HL-60/S4 treated with retinoic acid at 250 ng/mL for 4 days and 3 days (cell line): ENCODE data around the gene SRD5A2.
"Not testable (repeated sequence)": the region's sequence is repeated elsewhere in the genome, so short reads cannot be mapped to it uniquely, and the experiment has no call there.

Experiments used
- in situ Hi-C: fragments of 300-500 bp; cut with MboI; formaldehyde crosslinking; loops from 2 replicates; pipeline ENCODE4 v1.7.0; 2022; ENCODE audit warnings: low sequenced_read_pairs

Gene SRD5A2

DNA sequence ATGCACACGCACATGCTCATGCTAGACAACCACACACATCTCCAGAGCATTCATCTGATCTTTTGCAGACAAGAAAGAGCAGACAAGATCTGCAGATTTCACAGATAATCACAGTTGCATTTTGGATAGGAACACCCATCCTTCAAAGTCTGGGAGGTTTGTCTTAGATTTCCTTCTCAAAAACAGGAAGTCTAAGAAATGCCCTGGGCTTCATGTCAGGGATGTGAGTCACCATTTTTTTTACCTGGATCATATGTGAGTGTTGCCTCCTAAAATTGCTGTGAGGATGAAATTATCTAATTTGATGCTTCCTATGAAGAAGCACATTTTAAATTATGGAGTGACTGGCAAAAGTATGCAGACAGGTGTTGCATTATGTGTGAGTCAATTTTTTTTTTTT lies 46.1 kb downstream of the SRD5A2 start:
- in situ Hi-C loops: no loop called here

DNA sequence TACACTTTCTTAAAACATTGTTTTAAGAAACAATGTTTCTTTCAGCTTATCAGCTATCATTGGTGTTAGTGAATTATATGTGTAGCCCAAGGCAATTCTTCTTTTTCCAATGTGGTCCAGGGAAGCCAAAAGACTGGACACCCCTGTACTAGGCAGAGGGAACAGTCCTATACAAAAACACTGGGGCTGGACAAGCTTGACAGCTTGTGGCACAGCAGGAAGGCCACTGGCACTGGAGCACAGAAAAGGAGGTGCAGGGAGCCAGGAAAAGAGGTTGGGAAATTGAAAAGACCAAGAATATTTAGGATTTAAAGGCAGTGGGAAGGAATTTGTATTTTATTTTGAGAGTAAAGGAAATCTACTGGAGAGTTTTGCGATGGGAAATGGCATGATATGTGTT lies 47.7 kb downstream of the SRD5A2 start:
- in situ Hi-C loops: no loop called here

DNA sequence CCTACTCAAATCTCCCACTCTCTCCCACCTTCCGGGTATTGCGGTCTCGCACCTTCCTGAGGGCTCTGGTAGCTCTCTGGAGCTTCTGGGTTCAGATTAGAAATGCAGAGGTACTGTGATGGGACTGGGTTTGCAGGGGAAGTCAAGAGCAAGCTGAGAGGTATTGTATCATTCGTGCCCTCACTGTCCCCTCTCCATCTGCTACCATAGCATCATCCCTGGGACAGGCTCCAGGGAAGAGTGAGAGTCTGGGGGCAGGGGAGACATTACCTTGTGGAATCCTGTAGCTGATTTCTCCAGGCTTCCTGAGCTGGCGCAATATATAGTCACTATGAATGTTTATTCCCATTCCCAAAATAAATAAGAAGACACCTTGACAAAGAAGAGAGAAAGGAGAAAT lies 49.6 kb downstream of the SRD5A2 start:
- in situ Hi-C loops: no loop called here

DNA sequence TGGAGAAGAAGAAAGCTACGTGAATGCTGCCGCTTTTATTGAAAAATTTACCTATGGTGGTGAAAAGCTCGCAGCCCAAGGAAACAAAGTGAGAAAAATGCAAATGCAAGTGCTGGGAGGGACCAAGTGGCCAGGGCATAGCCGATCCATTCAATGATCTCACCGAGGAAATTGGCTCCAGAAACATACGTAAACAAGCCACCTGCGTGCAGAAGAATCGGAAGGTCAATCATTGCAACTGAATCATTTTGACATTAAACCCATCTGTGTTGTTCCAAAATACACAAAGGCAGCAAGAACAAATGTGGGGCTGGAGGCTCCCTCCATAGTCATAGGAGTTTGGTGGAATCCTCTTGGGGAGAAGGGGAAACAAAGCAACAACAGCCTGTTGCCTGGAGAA lies 51.5 kb downstream of the SRD5A2 start:
- in situ Hi-C loops: no loop called here

DNA sequence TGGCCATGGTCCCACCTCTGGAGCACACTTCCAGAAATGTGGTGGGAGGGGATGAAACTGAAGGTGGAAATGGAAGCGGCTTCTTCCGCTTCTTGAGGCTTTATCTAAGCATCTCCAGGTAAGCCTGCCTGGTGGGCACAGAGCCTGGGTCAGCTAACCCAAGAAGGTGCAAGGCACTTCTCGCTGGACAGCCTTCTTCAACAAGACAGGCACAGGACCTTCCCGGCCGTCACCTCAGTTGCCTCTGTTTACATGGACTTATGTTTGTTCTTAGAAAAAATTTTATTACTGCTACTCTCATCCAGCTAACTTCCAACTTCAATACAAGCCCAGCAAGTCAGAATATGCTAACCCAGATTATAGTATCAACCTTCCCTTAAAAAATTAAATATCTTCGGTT lies 51.9 kb downstream of the SRD5A2 start:
- in situ Hi-C loops: no loop called here

DNA sequence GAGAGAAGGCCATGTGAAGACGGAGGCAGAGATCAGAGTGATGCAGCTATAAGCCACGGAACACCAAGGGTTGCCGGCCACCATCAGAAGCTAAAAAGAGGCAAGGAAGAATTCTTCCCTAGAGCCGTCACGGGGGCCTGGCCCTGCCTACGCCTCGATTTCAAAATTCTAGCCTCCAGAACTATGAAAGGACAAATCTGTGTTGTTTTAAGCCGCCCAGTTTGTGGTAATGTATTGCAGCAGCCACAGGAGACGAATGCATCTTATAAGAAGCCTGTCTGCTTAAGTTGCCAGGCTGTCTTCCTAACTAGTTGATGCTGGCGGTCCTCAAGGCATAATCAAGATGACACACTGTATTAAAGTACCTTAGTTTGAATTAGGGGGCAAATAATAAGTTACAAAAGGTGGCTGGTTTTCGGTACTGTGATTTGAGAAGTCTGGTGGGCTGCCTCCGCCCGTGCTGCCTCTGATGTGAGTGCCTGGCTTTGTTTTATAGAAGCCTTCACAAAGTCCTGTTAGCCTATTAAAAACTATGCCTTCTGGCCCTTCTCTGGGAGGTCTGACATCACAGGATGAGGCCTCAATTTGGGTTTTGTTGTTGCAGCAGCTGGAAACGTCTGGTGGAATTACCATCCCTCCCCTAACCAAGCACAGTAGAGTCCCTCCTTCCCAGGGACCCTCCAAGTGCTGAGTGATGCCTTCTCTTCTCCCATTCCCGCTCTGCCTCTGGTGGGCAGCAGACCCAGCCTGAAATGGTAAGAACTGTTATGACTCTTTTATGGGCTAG lies 53.6 kb downstream of the SRD5A2 start:
- in situ Hi-C loops: no loop called here

DNA sequence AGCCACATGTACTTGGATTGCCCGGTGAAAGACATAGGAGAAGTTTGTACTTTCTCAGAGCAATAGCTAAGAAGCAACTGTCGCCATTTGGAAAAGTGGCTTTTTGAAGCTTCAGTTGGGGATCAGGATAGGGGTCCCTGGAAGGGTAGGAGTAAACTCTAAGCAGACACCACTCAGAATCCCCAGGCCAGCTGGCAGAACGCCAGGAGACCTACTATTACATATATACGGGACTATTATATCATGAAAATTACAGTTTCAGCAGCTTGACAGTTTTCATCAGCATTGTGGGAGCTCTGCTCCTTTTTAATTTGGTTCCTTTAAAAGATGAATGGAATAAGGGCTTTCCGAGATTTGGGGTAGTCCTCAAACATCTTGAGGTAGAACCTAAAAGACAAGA lies 54.9 kb downstream of the SRD5A2 start:
- in situ Hi-C loops: no loop called here

DNA sequence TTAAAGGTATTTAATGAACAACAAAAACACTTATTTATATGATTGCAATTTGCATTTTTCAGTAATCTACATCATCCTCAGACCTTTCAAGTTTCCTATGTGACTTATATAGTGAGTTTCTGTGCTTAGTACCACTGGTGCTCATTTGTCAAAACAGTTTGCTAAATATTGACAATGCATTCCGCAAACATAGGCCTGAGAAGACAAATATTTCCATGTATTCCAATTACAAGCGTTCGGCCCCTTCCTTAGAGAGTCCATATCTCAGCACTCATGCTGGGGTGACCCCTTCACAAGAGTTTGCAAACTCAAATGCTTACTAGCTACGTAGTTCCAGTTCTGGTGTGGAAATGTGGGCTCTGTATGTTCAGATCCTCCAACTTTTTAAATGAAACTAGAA lies 56.1 kb downstream of the SRD5A2 start:
- in situ Hi-C loops: no loop called here

DNA sequence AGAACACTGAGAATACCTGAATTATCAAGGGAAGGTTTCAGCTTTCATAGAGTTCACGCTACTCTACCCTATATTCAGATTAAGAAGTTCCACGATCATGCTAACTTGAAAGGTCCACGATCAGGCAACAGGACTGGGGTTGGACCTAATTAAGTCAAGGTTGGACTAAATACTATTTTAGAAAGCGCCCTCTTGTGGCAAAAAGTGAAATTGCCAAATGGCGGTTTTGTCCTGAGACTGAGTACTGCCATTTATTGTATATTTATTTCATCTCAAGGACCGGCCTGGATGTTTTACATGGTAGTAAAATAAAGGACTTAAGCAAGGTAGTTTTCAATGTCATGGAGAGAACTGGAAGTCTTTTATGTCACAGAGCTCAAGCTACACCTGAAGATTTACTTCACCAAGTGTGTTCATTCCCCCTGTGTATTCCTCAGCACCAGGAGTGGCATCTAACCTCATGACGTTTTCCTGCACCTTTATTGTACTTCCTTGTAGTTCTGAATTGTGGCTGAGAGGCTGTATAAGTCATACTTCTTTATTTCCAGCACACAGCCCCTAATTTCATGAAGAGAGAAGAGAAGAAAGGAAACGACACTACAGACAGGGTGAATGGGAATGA lies 56.8 kb downstream of the SRD5A2 start:
- in situ Hi-C loops: no loop called here

DNA sequence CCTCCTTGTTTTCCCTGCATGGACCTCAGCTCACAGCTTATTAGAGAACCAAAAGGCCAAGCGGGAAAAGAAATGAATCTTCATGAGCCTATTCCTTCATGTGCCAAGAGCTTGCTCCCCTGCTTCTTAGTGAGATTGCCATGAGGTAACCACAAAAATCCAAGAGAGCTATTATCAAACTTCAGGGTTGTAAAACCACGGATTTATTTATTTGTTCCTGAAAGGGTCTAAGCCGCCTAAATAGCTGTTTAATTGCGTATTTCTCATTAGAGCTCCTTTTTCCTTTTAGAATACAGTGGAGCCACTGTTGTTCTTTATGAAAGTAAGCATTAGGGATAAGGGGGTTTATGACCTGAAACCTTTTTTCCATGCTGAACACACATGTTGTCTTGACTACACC lies 58.0 kb downstream of the SRD5A2 start:
- in situ Hi-C loops: no loop called here

DNA sequence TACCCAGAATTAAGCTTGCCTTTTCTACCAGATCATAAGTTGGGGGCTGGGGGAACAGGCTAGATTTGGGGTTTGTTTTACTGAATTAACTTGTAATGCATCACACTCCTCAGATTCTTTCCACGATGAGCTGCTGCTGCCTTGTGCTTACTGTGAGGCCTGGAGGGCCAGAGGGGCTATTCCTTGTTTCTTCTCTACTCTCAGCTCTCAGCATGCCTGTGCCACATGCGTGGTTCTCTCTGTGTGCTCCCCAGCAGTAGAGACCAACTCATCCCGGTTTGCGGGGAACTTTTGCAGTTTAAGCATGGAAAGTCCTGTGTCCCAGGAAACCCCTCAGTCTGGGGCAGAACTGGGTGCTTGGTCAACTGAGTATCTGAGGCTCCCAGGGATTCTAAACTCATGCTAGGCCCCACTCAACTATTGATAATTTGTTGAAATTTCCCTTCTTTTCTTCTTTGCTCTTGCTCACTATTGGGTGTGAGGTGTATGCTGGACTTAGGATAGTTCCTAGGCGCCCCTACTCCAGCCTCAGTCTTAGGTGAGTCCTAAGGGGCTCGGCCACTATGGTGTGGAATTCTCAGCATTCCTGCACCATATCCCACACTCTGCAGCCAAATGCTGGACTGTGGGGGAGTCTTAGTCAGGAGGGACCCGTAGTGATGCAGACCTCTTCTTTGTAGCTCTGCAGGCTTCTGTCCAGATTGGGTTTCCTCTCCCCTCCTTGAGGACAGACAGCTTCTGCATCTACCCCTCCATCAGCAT lies 63.1 kb downstream of the SRD5A2 start:
- in situ Hi-C loops: no loop called here

DNA sequence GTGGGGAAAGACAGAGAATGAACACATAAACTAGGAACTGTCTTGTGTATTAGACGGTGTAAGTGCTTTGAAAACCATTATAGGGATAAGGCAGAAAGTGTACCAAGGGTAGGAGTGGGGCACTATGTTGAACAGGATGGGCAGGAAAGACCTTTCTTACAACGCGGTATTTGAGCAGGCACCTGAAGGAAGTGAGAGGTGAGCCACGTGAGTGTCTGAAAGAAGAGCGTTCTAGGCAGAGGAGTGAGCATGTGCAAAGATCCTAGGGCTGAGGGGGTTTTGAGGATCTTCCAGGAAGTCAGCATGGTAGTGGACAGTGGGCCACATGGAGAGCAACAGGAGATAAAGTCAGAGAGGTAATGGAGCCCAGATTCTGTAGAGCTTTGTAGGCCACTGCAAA lies 65.2 kb downstream of the SRD5A2 start:
- in situ Hi-C loops: no loop called here

DNA sequence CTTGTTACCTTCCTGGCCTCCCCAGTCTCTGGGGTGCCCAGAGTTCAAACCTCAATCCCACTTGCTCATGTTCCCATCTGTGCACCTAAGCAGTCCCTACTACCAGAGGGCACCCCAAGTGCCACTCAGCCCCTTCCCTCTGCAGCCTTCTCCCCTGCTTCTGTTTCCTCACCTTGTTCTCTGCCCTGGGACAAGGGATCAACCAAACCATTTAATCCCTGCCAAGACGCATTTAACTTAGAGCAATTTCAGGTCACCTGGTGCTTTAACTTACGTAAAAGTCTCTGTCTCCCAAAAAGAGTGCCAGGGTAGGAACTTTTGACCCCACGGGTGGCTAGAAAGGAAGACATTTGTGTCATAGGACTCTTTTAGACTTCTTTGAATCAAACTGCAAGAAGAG lies 67.2 kb downstream of the SRD5A2 start:
- in situ Hi-C loops: no loop called here

DNA sequence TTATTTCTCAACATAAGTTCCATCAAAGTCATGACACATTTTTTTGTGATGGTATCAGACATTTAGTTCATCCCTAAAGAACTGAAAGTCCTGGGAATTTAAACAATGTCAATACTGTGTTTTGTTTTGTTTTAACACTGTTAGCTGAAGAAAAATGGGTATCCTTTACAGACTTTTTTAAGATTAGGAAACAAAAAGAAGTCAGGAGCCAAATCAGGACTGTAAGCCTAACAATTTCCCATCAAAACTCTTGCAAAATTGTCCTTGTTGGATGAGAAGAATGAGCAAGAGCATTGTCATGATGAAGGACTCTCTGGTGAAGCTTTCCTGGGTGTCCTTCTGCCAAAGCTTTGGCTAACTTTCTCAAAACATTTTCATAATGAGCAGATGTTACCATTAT lies 69.4 kb downstream of the SRD5A2 start:
- in situ Hi-C loops: no loop called here

DNA sequence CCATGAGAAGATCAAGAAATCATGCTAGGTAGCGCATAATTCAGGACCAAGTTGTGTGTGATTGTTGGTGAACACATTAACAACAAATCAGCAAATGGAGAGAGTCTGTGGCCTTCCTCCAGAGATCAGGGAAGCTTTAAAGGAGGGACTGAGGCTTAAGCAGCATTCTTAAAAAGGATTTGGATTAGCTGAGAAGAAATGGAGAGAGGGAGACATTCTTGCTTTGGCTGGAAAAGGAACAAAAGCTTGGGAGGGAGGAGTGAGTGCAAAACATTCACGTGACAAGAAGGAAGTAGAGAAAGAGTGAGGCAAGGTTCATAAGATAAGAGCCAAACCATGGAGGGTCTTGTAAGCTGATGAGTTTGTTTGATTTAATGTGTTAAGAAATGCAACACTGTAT lies 75.6 kb downstream of the SRD5A2 start:
- in situ Hi-C loops: no loop called here

DNA sequence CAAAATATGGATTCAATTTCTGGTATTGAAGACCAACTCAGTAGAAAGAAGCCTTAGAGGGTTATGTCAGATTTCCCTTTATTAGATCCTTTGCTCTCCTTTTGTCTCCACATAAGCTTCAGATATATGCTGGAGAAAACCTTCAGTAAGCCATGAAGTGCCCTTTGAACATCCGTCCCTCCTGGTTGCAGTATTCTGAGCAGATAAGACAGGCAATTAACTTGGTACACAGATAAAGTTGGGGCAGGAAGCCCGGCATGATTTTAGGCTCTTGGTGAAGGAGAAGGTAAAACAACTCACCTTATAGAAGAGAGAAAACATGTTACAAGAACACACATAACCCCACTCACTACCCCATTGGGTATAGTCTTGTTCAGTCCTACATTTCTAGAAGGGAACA lies 76.4 kb downstream of the SRD5A2 start:
- in situ Hi-C loops: no loop called here

DNA sequence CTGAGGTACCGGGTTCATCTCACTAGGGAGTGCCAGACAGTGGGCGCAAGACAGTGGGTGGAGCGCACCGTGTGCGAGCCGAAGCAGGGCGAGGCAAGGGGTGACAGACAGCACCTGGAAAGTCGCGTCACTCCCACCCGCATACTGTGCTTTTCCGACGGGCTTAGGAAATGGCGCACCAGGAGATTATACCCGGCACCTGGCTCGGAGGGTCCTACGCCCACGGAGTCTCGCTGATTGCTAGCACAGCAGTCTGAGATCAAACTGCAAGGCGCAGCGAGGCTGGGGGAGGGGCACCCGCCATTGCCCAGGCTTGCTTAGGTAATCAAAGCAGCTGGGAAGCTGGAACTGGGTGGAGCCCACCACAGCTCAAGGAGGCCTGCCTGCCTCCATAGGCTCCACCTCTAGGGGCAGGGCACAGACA lies 84.3 kb downstream of the SRD5A2 start:
- in situ Hi-C loops: not testable (repeated sequence)

DNA sequence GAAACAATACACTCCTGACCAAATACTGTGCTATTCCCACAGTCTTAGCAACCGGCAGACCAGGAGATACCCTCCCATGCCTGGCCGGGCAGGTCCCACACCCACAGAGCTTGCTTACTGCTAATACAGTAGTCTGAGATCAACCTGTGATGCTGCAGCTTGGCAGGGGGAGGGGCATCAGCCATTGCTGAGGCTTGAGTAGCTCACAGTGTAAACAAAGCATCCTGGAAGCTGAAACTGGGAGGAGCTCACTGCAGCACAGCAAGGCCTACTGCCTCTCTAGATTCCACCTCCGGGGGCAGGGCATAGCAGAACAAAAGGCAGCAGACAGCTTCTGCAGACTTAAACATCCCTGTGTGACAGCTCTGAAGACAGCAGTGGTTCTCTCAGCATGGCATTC lies 91.4 kb downstream of the SRD5A2 start:
- in situ Hi-C loops: not testable (repeated sequence)

DNA sequence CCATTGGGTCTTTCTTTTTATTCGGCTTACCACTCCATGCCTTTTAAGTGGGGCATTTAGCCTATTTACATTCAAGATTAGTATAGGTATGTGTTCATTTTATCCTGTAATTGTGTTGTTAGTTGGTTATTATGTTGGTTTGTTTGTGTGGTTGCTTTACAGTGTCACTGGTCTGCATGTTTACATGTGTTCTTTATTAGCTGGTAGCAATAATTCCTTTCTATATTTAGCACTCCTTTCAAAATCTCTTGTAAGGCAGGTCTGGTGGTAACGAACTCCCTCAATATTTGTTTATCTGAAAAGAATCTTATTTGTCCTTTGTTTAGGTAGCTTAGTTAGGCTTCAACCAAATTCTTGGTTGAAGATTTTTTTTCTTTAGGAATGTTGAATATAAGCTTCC lies 97.5 kb downstream of the SRD5A2 start:
- in situ Hi-C loops: no loop called here

DNA sequence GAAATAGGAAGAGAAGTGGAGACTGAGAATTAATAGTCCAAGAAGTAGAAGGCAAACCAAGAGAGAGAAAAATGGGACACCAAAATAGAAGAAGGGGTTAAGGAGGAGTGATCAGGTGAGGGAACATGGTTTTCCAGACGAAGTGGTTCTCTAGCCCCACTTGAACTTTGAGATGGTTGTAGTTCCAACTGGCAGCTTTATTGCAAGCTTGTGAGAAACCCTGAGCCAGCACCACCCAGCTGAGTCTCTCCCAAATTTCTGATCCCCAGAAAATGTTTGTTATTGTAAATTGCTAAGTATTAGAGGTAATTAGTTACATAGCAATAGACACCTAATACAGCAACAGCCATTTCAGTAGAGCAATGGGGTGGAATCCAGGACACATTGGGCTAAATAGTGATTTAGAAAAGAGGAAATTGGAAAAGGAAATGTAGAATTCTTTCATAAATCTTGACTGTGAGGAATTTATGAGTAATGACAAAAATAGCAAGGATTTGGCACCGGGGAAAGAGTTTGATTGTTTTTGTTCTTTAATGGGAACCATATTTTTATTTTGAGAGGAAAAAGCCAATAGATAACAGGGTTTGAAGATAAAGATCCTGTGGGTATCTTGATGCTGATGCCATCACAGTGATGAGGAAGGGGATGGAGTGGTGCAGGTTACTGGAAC lies 104.1 kb downstream of the SRD5A2 start:
- in situ Hi-C loops: no loop called here

DNA sequence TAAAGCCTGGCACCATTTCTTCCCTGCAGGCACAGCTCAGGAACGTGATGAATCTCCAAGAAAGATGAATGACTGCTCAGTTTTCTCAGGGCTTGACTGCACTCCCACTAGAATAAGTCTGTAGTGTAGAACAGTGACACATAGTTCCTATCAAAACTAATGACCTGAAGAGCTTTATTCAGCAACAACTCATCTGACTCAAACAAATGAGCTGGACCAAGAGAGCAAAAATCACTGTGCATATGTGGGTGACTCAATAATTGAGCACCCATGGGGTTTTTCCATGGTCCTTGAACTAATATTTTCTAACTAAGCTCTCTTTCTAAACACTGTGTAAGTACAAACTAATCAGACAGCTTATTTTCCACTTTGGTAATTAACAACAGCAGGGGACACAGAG lies 105.0 kb downstream of the SRD5A2 start:
- in situ Hi-C loops: no loop called here

DNA sequence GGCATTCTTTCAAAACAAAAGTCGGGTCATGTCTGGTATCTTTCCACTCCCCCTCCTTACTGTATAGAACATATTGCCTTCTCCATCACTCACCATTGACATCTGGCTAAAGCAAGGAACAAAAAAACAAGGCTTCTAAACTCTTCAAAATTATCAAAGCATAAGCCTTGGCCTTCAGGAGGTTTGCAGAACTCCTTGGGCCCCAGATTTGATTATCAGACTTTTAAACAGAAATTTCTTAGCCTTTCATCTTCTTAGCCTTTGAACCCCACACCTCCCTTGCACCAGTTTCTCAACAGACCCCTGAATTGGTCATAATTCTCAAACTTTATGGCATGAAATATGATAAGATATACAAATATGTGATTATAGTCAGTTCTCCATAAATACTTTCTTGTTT lies 106.4 kb downstream of the SRD5A2 start:
- in situ Hi-C loops: no loop called here
